Vagina (tissue), 2 donors: ENCODE measurements around the gene ZBTB42. TPM values are rescaled to one million over a fixed set of nuclear protein-coding genes. Genes with fewer than 3 reads are reported as not detected.

Experiments
- DNase-seq, 2 donors: peaks; one replicate each; pipeline ENCODE4 v3.0.0-alpha.2; 2017; ENCODE audit errors: extremely low spot score in 2 of 2
- H3K27ac ChIP-seq: fragments of 200-600 bp; sonication (generic); one replicate; pipeline ENCODE4 v1.5.1; 2019
- H3K27me3 ChIP-seq: fragments of 200-600 bp; sonication (generic); one replicate; pipeline ENCODE4 v1.5.1; 2019
- H3K36me3 ChIP-seq, 2 donors: fragments of 200-600 bp; sonication (generic); one replicate each; pipeline ENCODE4 v1.5.1; 2017 to 2019
- H3K4me1 ChIP-seq: fragments of 200-600 bp; sonication (generic); one replicate; pipeline ENCODE4 v1.5.1; 2019
- H3K4me3 ChIP-seq, 2 donors: fragments of 200-600 bp; sonication (generic); 1 replicate in 1 of 2; 2 replicates in 1 of 2; pipeline ENCODE4 v1.5.1; 2016 to 2019
- H3K9me3 ChIP-seq: fragments of 200-600 bp; sonication (generic); one replicate; pipeline ENCODE4 v1.5.1; 2019
- CTCF ChIP-seq, 3 experiments: fragments of 450-650 bp in 2 of 3; fragments of 200-600 bp in 1 of 3; sonication (generic) in 1 of 3; IDR thresholded peaks; one replicate each; pipeline ENCODE4 v1.5.1; 2017 to 2019; ENCODE audit warnings: antibody characterized with exemption in 3 of 3, mild to moderate bottlenecking in 2 of 3, moderate library complexity in 2 of 3
- POLR2A ChIP-seq, 2 donors: fragments of 450-650 bp; IDR thresholded peaks; one replicate each; pipeline ENCODE4 v1.6.1; 2017; ENCODE audit warnings: antibody characterized with exemption in 2 of 2, mild to moderate bottlenecking in 2 of 2, moderate library complexity in 2 of 2
- POLR2AphosphoS5 ChIP-seq, 2 donors: sonication (generic); formaldehyde crosslinking; IDR thresholded peaks; one replicate each; pipeline ENCODE4 v1.9.0; 2017; ENCODE audit warnings: antibody characterized with exemption in 2 of 2, mild to moderate bottlenecking in 2 of 2, low read depth in 1 of 2; ENCODE audit not compliant: insufficient read depth in 1 of 2
- intact Hi-C: fragments of 100-400 bp; cut with DNase I; formaldehyde crosslinking; loops from one replicate; pipeline ENCODE4 v1.15.1; 2023
- total RNA-seq: library from RNA; depleted of rRNA; stranded (reverse); fragments of >200 nt; gene quantifications from one replicate; pipeline ENCODE4 v1.2.3, GENCODE V29; 2016

ZBTB42 gene
- total RNA-seq, 1 donor from 2014 or later, result 7.6 TPM

DNA sequence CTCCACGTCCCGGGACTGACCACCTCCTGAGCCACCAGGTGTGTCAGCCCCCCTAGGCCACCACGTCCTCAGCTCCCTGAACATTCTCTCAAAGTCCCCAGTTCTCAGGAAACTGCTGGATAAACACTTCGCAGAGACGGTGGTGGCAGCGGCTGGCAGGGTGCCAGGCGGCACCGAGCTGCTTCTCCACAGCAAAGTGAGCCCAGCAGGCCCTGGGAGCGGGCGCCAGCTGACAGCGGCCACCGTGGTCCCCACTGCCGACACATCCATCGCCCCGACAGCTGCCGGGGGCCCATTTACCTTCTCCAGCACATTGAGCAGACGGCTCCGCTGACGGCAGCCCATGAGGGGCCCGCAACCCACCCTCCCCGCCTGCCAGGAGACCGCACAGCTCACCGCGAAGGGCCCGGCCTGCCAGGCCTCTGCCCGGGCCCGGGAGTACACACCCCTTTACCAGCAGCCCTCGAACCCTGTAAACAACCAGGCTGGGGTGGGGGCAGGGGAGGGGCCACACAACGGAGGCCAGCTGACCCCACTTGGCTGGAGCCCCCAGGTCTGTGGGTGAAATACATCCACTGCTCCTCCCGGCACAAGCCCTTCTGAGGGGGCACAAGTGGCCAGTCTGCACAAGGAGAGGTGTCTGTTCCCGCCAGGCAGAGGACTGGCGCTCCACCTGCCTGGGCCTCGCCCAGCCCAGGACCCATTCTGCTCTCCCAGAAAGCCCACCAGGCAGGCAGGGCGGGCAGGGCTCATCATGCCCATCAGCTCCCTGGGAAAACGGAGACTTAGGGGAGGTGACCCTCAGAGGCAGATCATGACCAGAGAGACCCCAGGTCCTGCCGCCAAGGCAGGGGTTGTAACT is 15.8 kb upstream of the ZBTB42 start:
- H3K9me3 ChIP-seq, result no peaks in the 10 kb centered on the region
- H3K36me3 ChIP-seq, result peaks cover 0 to 5% of the 10 kb centered on the region in 2 donors
- H3K27me3 ChIP-seq, result no peaks in the 10 kb centered on the region
- peaks cover 46% of the 10 kb centered on the region for H3K4me1 ChIP-seq
- H3K4me3 ChIP-seq, result no peak overlapping the region
- intact Hi-C loops, result no loop called here
- no peak for DNase-seq
- no peak for TF ChIP-seq POLR2A (IDR thresholded peaks at IDR 0.05)
- no peak for TF ChIP-seq CTCF (IDR thresholded peaks at IDR 0.05)
- no peak for TF ChIP-seq POLR2AphosphoS5 (IDR thresholded peaks at IDR 0.05; ENCODE audit: insufficient read depth in 1 of 2, low read depth in 1 of 2)
- no peak overlapping the region for H3K27ac ChIP-seq

DNA sequence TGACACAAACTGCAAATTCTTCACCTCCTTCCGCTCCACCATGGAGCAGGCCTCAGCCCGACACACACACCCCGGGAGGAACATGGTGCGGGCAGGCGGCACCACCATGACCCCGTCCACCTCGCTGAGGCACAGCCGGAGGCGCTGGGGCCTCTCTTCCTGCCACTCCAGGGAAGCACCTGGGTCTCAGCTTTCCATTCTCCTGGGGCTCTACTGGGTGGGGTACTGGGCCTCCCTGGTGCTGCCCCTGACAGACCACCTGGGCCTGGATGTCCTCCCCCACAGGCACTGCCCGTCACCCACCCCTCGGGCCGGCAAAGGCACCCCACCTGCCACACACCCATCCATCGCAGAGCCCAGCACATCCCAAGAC is 15.2 kb upstream of the ZBTB42 start:
- DNase-seq, result no peak
- H3K4me1 ChIP-seq, result peaks cover 50% of the 10 kb centered on the region
- H3K9me3 ChIP-seq, result no peaks in the 10 kb centered on the region
- no peaks in the 10 kb centered on the region for H3K27me3 ChIP-seq
- intact Hi-C loops, result no loop called here
- H3K4me3 ChIP-seq, result no peak overlapping the region
- TF ChIP-seq CTCF (IDR thresholded peaks at IDR 0.05), result no peak
- no peak for TF ChIP-seq POLR2A (IDR thresholded peaks at IDR 0.05)
- TF ChIP-seq POLR2AphosphoS5 (IDR thresholded peaks at IDR 0.05; ENCODE audit: insufficient read depth in 1 of 2, low read depth in 1 of 2), result no peak
- H3K27ac ChIP-seq, result no peak overlapping the region
- H3K36me3 ChIP-seq, result peaks cover 0 to 9% of the 10 kb centered on the region in 2 donors

DNA sequence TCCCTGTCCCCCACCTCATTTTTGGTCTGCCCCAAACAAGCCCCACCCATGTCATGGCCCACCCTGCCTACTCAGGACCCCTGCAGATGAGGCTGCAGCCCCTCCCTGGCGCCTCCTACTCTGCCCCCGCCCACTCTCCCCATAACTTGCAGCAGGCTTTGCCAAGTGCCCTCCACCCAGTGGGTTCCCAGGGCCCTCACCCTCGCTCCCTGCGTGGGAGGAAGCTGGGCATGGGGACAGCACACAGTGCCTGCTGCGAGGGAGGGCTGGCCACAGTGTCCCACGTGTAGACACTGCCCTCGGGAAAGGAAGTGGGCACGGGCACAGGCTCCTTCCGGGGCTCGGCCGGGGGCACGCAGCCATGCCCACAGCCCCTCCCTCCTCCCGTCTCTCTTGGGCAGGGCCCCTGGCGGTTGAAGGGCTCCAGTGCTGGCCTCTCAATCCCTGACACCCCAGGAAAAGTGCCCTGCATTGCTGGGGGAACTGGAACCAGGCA is 14.8 kb upstream of the ZBTB42 start:
- Histone ChIP-seq H3K36me3 (peaks cover 0 to 9% of the 10 kb centered on the region in 2 donors), H3K27me3 (no peaks in the 10 kb centered on the region), H3K4me3 (no peak overlapping the region), H3K4me1 (peaks cover 50% of the 10 kb centered on the region), H3K9me3 (no peaks in the 10 kb centered on the region), H3K27ac (no peak overlapping the region)
- no peak for DNase-seq
- intact Hi-C loops, result no loop called here
- TF ChIP-seq POLR2A (IDR thresholded peaks at IDR 0.05), result no peak
- TF ChIP-seq CTCF (IDR thresholded peaks at IDR 0.05), result no peak
- TF ChIP-seq POLR2AphosphoS5 (IDR thresholded peaks at IDR 0.05; ENCODE audit: insufficient read depth in 1 of 2, low read depth in 1 of 2), result no peak

- H3K9me3 ChIP-seq, result no peaks in the 10 kb centered on the region
- no peaks in the 10 kb centered on the region for H3K27me3 ChIP-seq
- intact Hi-C loops, result no loop called here
- no peak for DNase-seq
- TF ChIP-seq CTCF (IDR thresholded peaks at IDR 0.05) (no peak), POLR2AphosphoS5 (IDR thresholded peaks at IDR 0.05; ENCODE audit: insufficient read depth in 1 of 2, low read depth in 1 of 2) (no peak), POLR2A (IDR thresholded peaks at IDR 0.05) (no peak)
- H3K4me3 ChIP-seq, result no peak overlapping the region
- H3K4me1 ChIP-seq, result peaks cover 53% of the 10 kb centered on the region
- no peak overlapping the region for H3K27ac ChIP-seq
- H3K36me3 ChIP-seq, result peaks cover 0 to 13% of the 10 kb centered on the region in 2 donors
These were observed 13.9 kb upstream of the ZBTB42 start for GRCh38 chr14:104786726-104787675.
